ENCODE measurements around the gene MAPT.

DNA sequence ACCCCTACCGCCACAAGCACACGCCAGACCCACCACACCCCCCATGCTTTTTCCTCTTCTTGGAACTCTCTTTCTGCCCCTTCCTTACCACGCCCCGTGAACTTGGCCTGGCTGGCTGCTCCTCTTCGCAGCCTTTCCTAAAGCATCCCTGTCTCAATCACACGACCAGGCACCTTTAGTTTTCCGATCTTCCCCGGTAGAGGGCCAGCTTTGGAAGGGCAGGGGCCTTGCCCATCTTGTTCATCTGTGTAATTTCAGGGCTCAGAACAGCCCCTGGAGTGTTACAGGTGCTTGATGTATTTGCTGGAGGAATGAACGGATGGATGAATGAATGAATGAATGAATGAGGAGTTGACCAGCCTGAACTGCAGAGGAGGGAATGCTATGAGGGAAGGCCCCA, 45.9 kb upstream of the MAPT start:
- TF ChIP-seq ZFP30 (CRISPR knock-in tag; IDR thresholded peaks at IDR 0.05) (no peak), TCF4 (CRISPR knock-in tag; IDR thresholded peaks at IDR 0.05; ENCODE audit: borderline replicate concordance) (no peak), ESRRG (CRISPR knock-in tag; IDR thresholded peaks at IDR 0.05) (no peak)

Data from SK-N-SH treated with all-trans-retinoic acid at 6 μM for 48 hours (cell line).